H9 (cell line): ENCODE results near the gene SORCS2. TPM values are rescaled to one million over a fixed set of nuclear protein-coding genes. Genes with fewer than 3 reads are reported as not detected.

Experiments
- DNase-seq: peaks from one replicate; pipeline ENCODE4 v3.0.0-alpha.2; 2017
- H2AFZ ChIP-seq: one replicate; pipeline ENCODE4 v1.6.1; 2013; ENCODE audit warnings: mild to moderate bottlenecking, low read length, control low read depth, moderate library complexity
- H2AK5ac ChIP-seq: 2 replicates; pipeline ENCODE4 v1.6.1; 2013; ENCODE audit warnings: low read length, control low read depth, mixed read lengths; ENCODE audit not compliant: insufficient read length
- H2BK120ac ChIP-seq: one replicate; pipeline ENCODE4 v1.6.1; 2013; ENCODE audit warnings: low read depth, mild to moderate bottlenecking, low read length, control low read depth, inconsistent platforms; ENCODE audit not compliant: poor library complexity, severe bottlenecking
- H2BK12ac ChIP-seq: 2 replicates; pipeline ENCODE4 v1.6.1; 2013; ENCODE audit warnings: low read length, control low read depth, mixed read lengths, low read depth; ENCODE audit not compliant: insufficient read length
- H2BK15ac ChIP-seq: 2 replicates; pipeline ENCODE4 v1.6.1; 2013; ENCODE audit warnings: low read depth, low read length, control low read depth
- H2BK20ac ChIP-seq: one replicate; pipeline ENCODE4 v1.6.1; 2013; ENCODE audit warnings: low read depth, mild to moderate bottlenecking, low read length, control low read depth, inconsistent platforms; ENCODE audit not compliant: poor library complexity, severe bottlenecking
- H2BK5ac ChIP-seq: 2 replicates; pipeline ENCODE4 v1.6.1; 2013; ENCODE audit warnings: low read length, control low read depth, mixed read lengths; ENCODE audit not compliant: insufficient read length
- H3K14ac ChIP-seq: 2 replicates; pipeline ENCODE4 v1.6.1; 2013; ENCODE audit warnings: low read length, control low read depth; ENCODE audit not compliant: insufficient read depth
- H3K18ac ChIP-seq: 2 replicates; pipeline ENCODE4 v1.6.1; 2013; ENCODE audit warnings: low read depth, mild to moderate bottlenecking, mixed read lengths, low read length, control low read depth; ENCODE audit not compliant: insufficient read length
- H3K23ac ChIP-seq: 2 replicates; pipeline ENCODE4 v1.6.1; 2013; ENCODE audit warnings: low read length, control low read depth, mixed read lengths, low read depth; ENCODE audit not compliant: insufficient read length
- H3K23me2 ChIP-seq: 2 replicates; pipeline ENCODE4 v1.6.1; 2013; ENCODE audit warnings: low read depth, mild to moderate bottlenecking, mixed read lengths, low read length, control low read depth; ENCODE audit not compliant: insufficient read length, poor library complexity, severe bottlenecking
- H3K27ac ChIP-seq: 2 replicates; pipeline ENCODE4 v1.5.1; 2013; ENCODE audit warnings: low read length, control low read depth, mixed read lengths, low read depth; ENCODE audit not compliant: insufficient read length
- H3K27me3 ChIP-seq: 2 replicates; pipeline ENCODE4 v1.6.1; 2013; ENCODE audit warnings: low read length, control low read depth, inconsistent platforms; ENCODE audit not compliant: insufficient read depth
- H3K4ac ChIP-seq: 2 replicates; pipeline ENCODE4 v1.6.1; 2013; ENCODE audit warnings: low read depth, mild to moderate bottlenecking, control low read depth, inconsistent platforms, low read length, moderate library complexity
- H3K4me1 ChIP-seq: 2 replicates; pipeline ENCODE4 v1.6.1; 2013; ENCODE audit warnings: low read length, control low read depth, inconsistent platforms; ENCODE audit not compliant: insufficient read depth
- H3K4me2 ChIP-seq: 2 replicates; pipeline ENCODE4 v1.6.1; 2013; ENCODE audit warnings: low read length, control low read depth, mixed read lengths; ENCODE audit not compliant: insufficient read length, insufficient read depth
- H3K56ac ChIP-seq: 2 replicates; pipeline ENCODE4 v1.6.1; 2013; ENCODE audit warnings: low read depth, mild to moderate bottlenecking, mixed read lengths, low read length, control low read depth; ENCODE audit not compliant: insufficient read length
- H3K79me1 ChIP-seq: 2 replicates; pipeline ENCODE4 v1.6.1; 2013; ENCODE audit warnings: low read depth, mild to moderate bottlenecking, moderate library complexity, low read length, control low read depth, inconsistent platforms; ENCODE audit not compliant: insufficient read depth, poor library complexity, severe bottlenecking
- H3K79me2 ChIP-seq: 2 replicates; pipeline ENCODE4 v1.6.1; 2013; ENCODE audit warnings: low read length, control low read depth, inconsistent platforms; ENCODE audit not compliant: insufficient read depth
- H3K9ac ChIP-seq: 2 replicates; pipeline ENCODE4 v1.6.1; 2013; ENCODE audit warnings: low read length, control low read depth, mixed read lengths; ENCODE audit not compliant: insufficient read length; ENCODE audit errors: extremely low read depth
- H3K9me3 ChIP-seq: one replicate; pipeline ENCODE4 v1.6.1; 2013; ENCODE audit warnings: low read depth, low read length, inconsistent platforms; ENCODE audit not compliant: control insufficient read depth
- H3T11ph ChIP-seq: one replicate; pipeline ENCODE4 v1.6.1; 2013; ENCODE audit warnings: mild to moderate bottlenecking, low read length, control low read depth, inconsistent platforms
- H4K20me1 ChIP-seq: one replicate; pipeline ENCODE4 v1.6.1; 2013; ENCODE audit not compliant: control insufficient read depth, insufficient read length, insufficient read depth
- H4K5ac ChIP-seq: 2 replicates; pipeline ENCODE4 v1.6.1; 2013; ENCODE audit warnings: low read depth, mild to moderate bottlenecking, mixed read lengths, low read length, control low read depth; ENCODE audit not compliant: insufficient read length
- H4K8ac ChIP-seq: replicated peaks from 2 replicates; pipeline ENCODE4 v1.6.1; 2013; ENCODE audit warnings: low read length, control low read depth, mixed read lengths, low read depth; ENCODE audit not compliant: insufficient read length
- H4K91ac ChIP-seq: 2 replicates; pipeline ENCODE4 v1.6.1; 2013; ENCODE audit warnings: low read depth, mild to moderate bottlenecking, moderate library complexity, mixed read lengths, low read length, control low read depth; ENCODE audit not compliant: insufficient read length
- H3K27ac Mint-ChIP-seq, 3 experiments: 2 replicates in 2 of 3; 3 replicates in 1 of 3; pipeline ENCODE4 v1.8.0; 2020 to 2021; ENCODE audit warnings: mixed read lengths in 3 of 3, mild to moderate bottlenecking in 1 of 3, moderate library complexity in 1 of 3
- H3K27me3 Mint-ChIP-seq: 2 replicates; pipeline ENCODE4 v1.8.0; 2021; ENCODE audit warnings: low read depth, mild to moderate bottlenecking, moderate library complexity, mixed read lengths
- H3K36me3 Mint-ChIP-seq, 3 experiments: 2 replicates in 2 of 3; 3 replicates in 1 of 3; pipeline ENCODE4 v1.8.0; 2020 to 2021; ENCODE audit warnings: low read depth in 3 of 3, mixed read lengths in 3 of 3; ENCODE audit not compliant: insufficient read depth in 1 of 3
- H3K4me1 Mint-ChIP-seq, 2 experiments: 2 replicates each; pipeline ENCODE4 v1.8.0; 2020; ENCODE audit warnings: mixed read lengths in 2 of 2
- H3K4me3 Mint-ChIP-seq, 2 experiments: 2 replicates in 1 of 2; 3 replicates in 1 of 2; pipeline ENCODE4 v1.8.0; 2020 to 2021; ENCODE audit warnings: mild to moderate bottlenecking in 2 of 2, mixed read lengths in 2 of 2, moderate library complexity in 1 of 2
- H3K9me3 Mint-ChIP-seq, 2 experiments: 2 replicates in 1 of 2; 3 replicates in 1 of 2; pipeline ENCODE4 v1.8.0; 2020; ENCODE audit warnings: mild to moderate bottlenecking in 2 of 2, mixed read lengths in 2 of 2, moderate library complexity in 1 of 2
- CTCF ChIP-seq: fragments of 200-600 bp; sonication (generic); conservative IDR thresholded peaks from 3 replicates; pipeline ENCODE4 v1.8.0; 2021; ENCODE audit warnings: antibody characterized with exemption, mild to moderate bottlenecking
- WGBS: extraction: QIAGEN DNeasy Blood & Tissue Kit; methylation state at CpG from one replicate; pipeline ENCODE4 v1.1.7; 2013; ENCODE audit warnings: missing lambda C conversion rate, low lambda C conversion rate, mixed read lengths; ENCODE audit not compliant: insufficient read length; ENCODE audit errors: extremely low coverage; 5-methylcytosine and 5-hydroxymethylcytosine counted together
- total RNA-seq: library from RNA; stranded (reverse); gene quantifications from 2 replicates; pipeline ENCODE4 v1.2.1, GENCODE V29; 2021

The SORCS2 gene
- total RNA-seq, 1 experiment from 2014 or later, result 0.57 TPM

GRCh38 chr4:7540654-7541413 is 348.5 kb downstream of the SORCS2 start:
- H3K27me3 Mint-ChIP-seq, result peaks cover 4% of the 10 kb centered on the region; the same call in 1 of the 2 replicates
- Histone ChIP-seq H3K9me3 (no peaks in the 10 kb centered on the region), H2BK120ac (no peak overlapping the region), H3K18ac (no peak overlapping the region), H2AK5ac (no peak overlapping the region), H3K79me1 (no peaks in the 10 kb centered on the region), H3K4me2 (no peak overlapping the region), H3K4ac (no peak overlapping the region), H3K23ac (no peak overlapping the region), H3K9ac (no peak overlapping the region), H3K23me2 (no peaks in the 10 kb centered on the region), H3K79me2 (no peaks in the 10 kb centered on the region), H3K4me1 (no peaks in the 10 kb centered on the region; the same call in 1 of the 2 replicates), H2BK20ac (no peak overlapping the region), H4K5ac (no peak overlapping the region), H3K56ac (no peak overlapping the region), H4K91ac (no peak overlapping the region), H4K8ac (no peak overlapping the region), H2AFZ (no peak overlapping the region), H2BK15ac (no peak overlapping the region), H2BK5ac (no peak overlapping the region), H3K27me3 (no peaks in the 10 kb centered on the region), H4K20me1 (no peaks in the 10 kb centered on the region), H3K27ac (no peak overlapping the region), H3T11ph (no peak overlapping the region), H2BK12ac (no peak overlapping the region), H3K14ac (no peak overlapping the region; the same call in 1 of the 2 replicates)
- WGBS, result no CpG with 5 or more reads among the region's 17 CpGs
- no peak overlapping the region; a peak in 1 of 7 replicates for H3K27ac Mint-ChIP-seq
- DNase-seq, result no peak
- no peak for TF ChIP-seq CTCF
- peaks cover 4 to 6% of the 10 kb centered on the region in 2 experiments; a peak in 3 of 5 replicates for H3K9me3 Mint-ChIP-seq
- H3K36me3 Mint-ChIP-seq, result no peaks in the 10 kb centered on the region; a peak in 1 of 7 replicates
- peaks cover 0 to 2% of the 10 kb centered on the region in 2 experiments; a peak in 1 of 4 replicates for H3K4me1 Mint-ChIP-seq
- no peak overlapping the region for H3K4me3 Mint-ChIP-seq
